Retinal pigment epithelial cell (primary cell): ENCODE measurements around the gene ADCY2.

Experiments used
- DNase-seq: peaks from one replicate; pipeline ENCODE4 v3.0.0-alpha.2; 2010; ENCODE audit warnings: low read depth
- H3K4me3 ChIP-seq: 2 replicates; pipeline ENCODE4 v1.5.1; 2011; ENCODE audit warnings: mild to moderate bottlenecking, low read length, control low read depth, moderate library complexity
- CTCF ChIP-seq: conservative IDR thresholded peaks from 2 replicates; pipeline ENCODE4 v1.5.1; 2011; ENCODE audit warnings: low read depth, low read length, control low read depth, inconsistent platforms

The ADCY2 gene

GRCh38 chr5:7772141-7772540 lies 376.2 kb downstream of the ADCY2 start:
- TF ChIP-seq CTCF, result no peak
- H3K4me3 ChIP-seq, result no peak overlapping the region
- no peak for DNase-seq

GRCh38 chr5:7773178-7773577 lies 377.2 kb downstream of the ADCY2 start:
- no peak for TF ChIP-seq CTCF
- DNase-seq, result no peak
- H3K4me3 ChIP-seq, result no peak overlapping the region

DNA sequence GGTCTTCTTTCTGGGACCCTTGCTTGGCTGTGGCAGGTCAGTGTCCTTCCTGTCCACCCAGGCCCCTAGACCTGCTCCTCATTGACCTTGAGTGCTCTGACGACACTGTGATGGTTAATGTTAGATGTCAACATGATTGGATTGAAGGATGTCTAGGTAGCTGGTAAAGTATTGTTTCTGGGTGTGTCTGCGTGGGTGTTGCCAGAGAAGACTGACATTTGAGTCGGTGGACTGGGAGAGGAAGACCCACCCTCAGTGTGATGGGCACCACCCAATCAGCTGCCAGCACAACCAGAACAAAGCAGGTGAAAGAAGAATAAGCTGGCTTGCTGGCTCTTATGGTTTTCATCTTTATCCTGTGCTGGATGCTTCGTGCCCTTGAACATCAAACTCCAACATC lies 380.5 kb downstream of the ADCY2 start:
- no peak overlapping the region for H3K4me3 ChIP-seq
- no peak for TF ChIP-seq CTCF
- DNase-seq, result no peak

- no peak overlapping the region for H3K4me3 ChIP-seq
- no peak for TF ChIP-seq CTCF
- no peak for DNase-seq
These were observed 383.4 kb downstream of the ADCY2 start for GRCh38 chr5:7779019-7780005.

GRCh38 chr5:7781899-7782298 lies 386.0 kb downstream of the ADCY2 start:
- no peak for DNase-seq
- no peak for TF ChIP-seq CTCF
- no peak overlapping the region for H3K4me3 ChIP-seq

- TF ChIP-seq CTCF, result no peak
- DNase-seq, result no peak
- no peak overlapping the region for H3K4me3 ChIP-seq
These were observed 388.9 kb downstream of the ADCY2 start for GRCh38 chr5:7784683-7785380.
